Stimulated activated naive CD8-positive, alpha-beta T cell treated with anti-CD3 and anti-CD28 coated beads, Interleukin-15, Interleukin-2, amounts not matched to agents 100 ng/mL and 50 ng/mL, for 24 hours (primary cell): ENCODE results near the gene PLCG2.
"Not testable (repeated sequence)": the region's sequence is repeated elsewhere in the genome, so short reads cannot be mapped to it uniquely, and the experiment has no call there.

Experiments used
- H3K27ac Mint-ChIP-seq: one replicate; pipeline ENCODE4 v1.8.0; 2021; ENCODE audit warnings: mild to moderate bottlenecking, mixed read lengths
- H3K27me3 Mint-ChIP-seq: one replicate; pipeline ENCODE4 v1.8.0; 2021; ENCODE audit warnings: mixed read lengths
- H3K36me3 Mint-ChIP-seq: one replicate; pipeline ENCODE4 v1.8.0; 2021; ENCODE audit warnings: low read depth, mixed read lengths
- H3K4me1 Mint-ChIP-seq: one replicate; pipeline ENCODE4 v1.8.0; 2021; ENCODE audit warnings: low read depth, mixed read lengths
- H3K4me3 Mint-ChIP-seq: one replicate; pipeline ENCODE4 v1.8.0; 2021; ENCODE audit warnings: mild to moderate bottlenecking, mixed read lengths
- H3K9me3 Mint-ChIP-seq: one replicate; pipeline ENCODE4 v1.8.0; 2021; ENCODE audit warnings: mixed read lengths

The PLCG2 gene

DNA sequence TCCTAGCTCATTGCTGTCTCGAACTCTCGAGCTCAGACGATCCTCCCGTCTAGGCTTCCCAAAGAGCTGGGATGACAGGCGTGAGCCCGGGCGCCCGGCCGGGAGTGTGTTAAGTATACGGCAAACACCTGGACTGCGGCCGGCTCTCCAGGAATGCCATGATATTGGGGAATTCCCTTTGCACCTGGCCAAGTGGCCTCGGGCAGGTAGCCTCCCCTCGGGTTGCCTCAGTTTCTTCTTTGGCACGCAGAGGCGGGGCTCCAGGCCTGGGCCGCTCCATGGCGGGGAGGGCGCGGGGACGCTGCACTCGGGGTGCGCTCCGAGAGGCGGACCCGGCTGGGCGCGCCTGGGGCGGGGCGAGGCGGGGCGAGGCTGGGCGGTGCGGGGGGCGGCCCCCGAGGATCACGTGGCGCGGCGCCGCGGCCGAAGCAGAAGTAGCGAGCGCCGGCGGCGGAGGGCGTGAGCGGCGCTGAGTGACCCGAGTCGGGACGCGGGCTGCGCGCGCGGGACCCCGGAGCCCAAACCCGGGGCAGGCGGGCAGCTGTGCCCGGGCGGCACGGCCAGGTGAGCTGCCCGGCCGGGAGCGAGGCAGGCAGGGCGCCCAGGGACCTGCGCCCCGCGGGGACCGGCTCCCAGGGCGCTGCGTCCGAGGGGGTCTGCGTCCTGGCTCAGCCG is at the start of gene PLCG2:
Gene PLCG2, plus strand, starts transcription at position 431 of the 675 bp plus-strand sequence. CDS start 6,699 bp downstream, outside the sequence.
- Mint-ChIP-seq H3K9me3 (no peaks in the 10 kb centered on the region), H3K27me3 (peaks cover 33% of the 10 kb centered on the region), H3K27ac (no peak within 1 kb of the TSS), H3K4me3 (peak within 1 kb of the TSS; percentile 85), H3K4me1 (peaks cover 37% of the 10 kb centered on the region), H3K36me3 (no peaks in the 10 kb centered on the region)

DNA sequence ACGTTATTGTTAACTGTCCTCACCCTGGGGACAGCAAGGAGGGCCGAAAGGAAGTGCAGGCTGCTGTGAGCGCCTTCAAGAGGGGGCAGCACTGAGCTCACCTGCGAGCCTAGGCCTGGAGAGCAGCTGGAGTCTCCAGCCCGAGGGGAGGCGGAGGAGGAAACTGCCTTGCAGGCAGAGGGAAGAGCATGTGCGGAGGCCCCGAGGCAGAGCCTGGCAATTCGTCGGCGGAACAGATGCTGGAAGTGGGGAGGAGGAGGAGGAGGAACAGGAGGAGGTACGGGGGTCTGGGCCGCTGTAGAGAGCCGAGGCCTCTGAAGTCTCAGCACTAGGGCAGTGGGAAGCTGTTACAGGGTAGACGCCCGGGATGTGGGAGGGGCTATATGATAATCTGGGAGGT is 49.6 kb upstream of the PLCG2 start:
- no peaks in the 10 kb centered on the region for H3K27me3 Mint-ChIP-seq
- H3K4me1 Mint-ChIP-seq: peaks cover 17% of the 10 kb centered on the region
- peak overlapping the region; percentile 21 for H3K27ac Mint-ChIP-seq
- H3K36me3 Mint-ChIP-seq: no peaks in the 10 kb centered on the region
- no peaks in the 10 kb centered on the region for H3K9me3 Mint-ChIP-seq
- H3K4me3 Mint-ChIP-seq: peak overlapping the region; percentile 35

GRCh38 chr16:81730090-81731051 is 48.7 kb upstream of the PLCG2 start:
- Mint-ChIP-seq H3K27ac (peak overlapping the region; percentile 73), H3K4me1 (peaks cover 17% of the 10 kb centered on the region), H3K9me3 (no peaks in the 10 kb centered on the region), H3K27me3 (no peaks in the 10 kb centered on the region), H3K36me3 (no peaks in the 10 kb centered on the region), H3K4me3 (peak overlapping the region; percentile 76)

DNA sequence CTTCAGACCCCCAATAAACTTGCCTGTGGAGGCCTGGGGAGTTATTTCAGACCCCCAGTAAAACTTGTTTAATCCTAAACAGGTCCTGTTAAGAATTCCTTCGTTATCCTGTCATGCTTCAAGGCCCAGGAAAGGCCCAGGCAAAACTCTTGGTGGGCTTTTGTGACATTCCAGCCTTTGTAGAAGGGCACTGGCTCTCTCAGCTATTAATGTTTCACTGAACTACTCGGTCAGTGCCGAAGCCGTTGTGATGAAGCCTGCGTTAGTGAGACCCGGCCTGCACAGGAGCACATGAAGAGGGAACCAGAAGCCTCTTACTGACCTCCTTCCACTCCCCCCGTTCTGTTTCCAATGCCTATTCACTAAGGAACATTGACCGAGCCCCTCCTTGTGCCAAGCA is 47.4 kb upstream of the PLCG2 start:
- no peaks in the 10 kb centered on the region for H3K36me3 Mint-ChIP-seq
- no peaks in the 10 kb centered on the region for H3K27me3 Mint-ChIP-seq
- no peak overlapping the region for H3K27ac Mint-ChIP-seq
- no peak overlapping the region for H3K4me3 Mint-ChIP-seq
- peaks cover 17% of the 10 kb centered on the region for H3K4me1 Mint-ChIP-seq
- no peaks in the 10 kb centered on the region for H3K9me3 Mint-ChIP-seq

GRCh38 chr16:81732699-81733098 is 46.4 kb upstream of the PLCG2 start:
- Mint-ChIP-seq H3K4me1 (peaks cover 18% of the 10 kb centered on the region), H3K9me3 (no peaks in the 10 kb centered on the region), H3K27ac (no peak overlapping the region), H3K36me3 (no peaks in the 10 kb centered on the region), H3K4me3 (no peak overlapping the region), H3K27me3 (no peaks in the 10 kb centered on the region)

DNA sequence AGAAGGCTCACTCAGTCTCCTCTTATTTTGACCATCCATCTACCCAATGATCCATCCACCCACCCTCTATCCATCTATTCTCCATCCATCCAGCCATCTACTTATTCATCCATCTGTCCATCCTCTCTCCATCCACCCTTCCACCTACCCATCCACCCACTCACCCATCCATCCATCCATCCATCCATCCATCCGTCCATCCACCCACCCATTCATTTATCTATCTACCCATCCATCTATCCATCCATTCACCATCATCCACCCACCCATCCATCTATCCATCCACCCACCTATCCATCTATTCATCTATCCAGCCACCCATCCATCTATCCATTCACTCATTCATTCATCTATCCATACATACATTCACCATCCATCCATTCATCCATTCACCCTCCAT is 45.8 kb upstream of the PLCG2 start:
- Mint-ChIP-seq H3K27me3 (no peaks in the 10 kb centered on the region), H3K9me3 (no peaks in the 10 kb centered on the region), H3K27ac (no peak overlapping the region), H3K4me3 (peak overlapping the region; percentile 15), H3K36me3 (no peaks in the 10 kb centered on the region), H3K4me1 (peaks cover 24% of the 10 kb centered on the region)

GRCh38 chr16:81734632-81735434 is 44.3 kb upstream of the PLCG2 start:
- Mint-ChIP-seq H3K4me3 (no peak overlapping the region), H3K36me3 (no peaks in the 10 kb centered on the region), H3K27me3 (no peaks in the 10 kb centered on the region), H3K27ac (no peak overlapping the region), H3K9me3 (no peaks in the 10 kb centered on the region), H3K4me1 (peaks cover 18% of the 10 kb centered on the region)

DNA sequence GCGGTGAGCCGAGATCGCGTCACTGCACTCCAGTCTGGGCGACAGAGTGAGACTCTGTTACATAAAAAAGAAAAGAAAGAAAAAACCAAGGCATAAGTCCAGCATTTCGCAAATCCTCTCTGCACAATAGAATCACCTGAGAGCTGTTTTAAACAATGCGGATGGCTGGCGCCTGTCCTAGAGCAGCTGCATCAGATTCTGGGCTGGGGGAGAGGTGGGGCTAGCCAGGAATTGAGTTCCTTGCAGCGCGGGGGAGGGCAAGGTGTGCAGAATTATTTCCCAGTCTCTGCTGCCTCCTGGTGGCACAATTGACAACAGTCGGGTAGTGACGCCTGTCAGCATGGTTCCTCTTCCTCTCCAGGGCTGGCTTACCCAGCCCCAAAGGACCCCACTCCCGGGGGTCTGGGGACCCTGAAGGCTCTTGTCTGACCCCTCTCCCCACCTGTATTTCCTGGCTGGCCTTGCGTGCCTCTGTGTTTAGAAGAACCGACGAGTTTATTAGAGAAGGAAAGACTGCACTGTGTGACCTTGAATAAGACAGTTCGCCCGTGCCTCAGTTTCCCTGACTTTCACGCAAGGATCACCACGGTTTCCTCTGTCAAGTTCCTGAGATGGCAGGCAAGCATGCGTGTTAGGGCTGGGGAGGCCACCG is 41.1 kb upstream of the PLCG2 start:
- Mint-ChIP-seq H3K36me3 (no peaks in the 10 kb centered on the region), H3K4me1 (peaks cover 16% of the 10 kb centered on the region), H3K27me3 (no peaks in the 10 kb centered on the region), H3K27ac (no peak overlapping the region), H3K4me3 (peak overlapping the region; percentile 38), H3K9me3 (no peaks in the 10 kb centered on the region)

DNA sequence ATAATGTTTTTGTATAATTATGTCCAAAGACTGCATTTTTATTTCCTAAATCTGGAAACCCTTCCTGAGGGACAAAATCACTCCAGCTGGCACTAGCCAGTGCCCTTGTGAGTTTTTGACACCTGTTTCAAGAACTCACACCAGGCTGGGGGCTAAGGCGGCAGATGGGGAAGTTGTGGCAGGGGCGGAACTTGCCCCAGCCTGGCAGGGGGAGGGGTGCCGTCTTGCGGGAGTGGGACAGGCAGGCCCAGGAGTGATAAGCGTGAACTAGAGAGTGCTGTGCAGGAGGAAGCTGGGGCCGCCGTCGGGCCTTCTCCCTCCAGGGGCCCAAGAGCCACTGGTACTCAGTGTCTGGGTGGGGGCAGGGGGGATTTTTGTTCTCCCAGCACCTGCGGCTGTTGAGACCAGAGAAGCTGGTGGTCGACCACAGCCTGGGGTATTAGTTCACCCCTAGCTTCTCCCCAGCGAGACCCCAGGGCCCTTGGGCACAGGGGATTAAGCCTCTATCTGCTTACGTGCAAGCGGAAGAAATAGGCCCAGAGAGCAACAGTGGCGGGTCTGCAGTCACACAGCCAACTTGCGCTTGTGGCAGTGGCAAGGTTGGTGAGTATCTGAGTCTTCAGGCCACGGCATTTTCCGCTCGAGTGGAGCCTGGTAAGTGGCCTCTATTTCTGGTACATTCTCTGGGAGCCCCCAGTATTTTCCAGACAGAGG is 40.2 kb upstream of the PLCG2 start:
- H3K27ac Mint-ChIP-seq: peak overlapping the region; percentile 31
- no peaks in the 10 kb centered on the region for H3K27me3 Mint-ChIP-seq
- H3K36me3 Mint-ChIP-seq: no peaks in the 10 kb centered on the region
- H3K4me1 Mint-ChIP-seq: peaks cover 16% of the 10 kb centered on the region
- H3K4me3 Mint-ChIP-seq: no peak overlapping the region
- H3K9me3 Mint-ChIP-seq: no peaks in the 10 kb centered on the region

- H3K27me3 Mint-ChIP-seq: no peaks in the 10 kb centered on the region
- H3K4me1 Mint-ChIP-seq: peaks cover 19% of the 10 kb centered on the region
- no peak overlapping the region for H3K4me3 Mint-ChIP-seq
- H3K9me3 Mint-ChIP-seq: no peaks in the 10 kb centered on the region
- peak overlapping the region; percentile 26 for H3K27ac Mint-ChIP-seq
- H3K36me3 Mint-ChIP-seq: no peaks in the 10 kb centered on the region
These were observed 39.6 kb upstream of the PLCG2 start for GRCh38 chr16:81739503-81739902.

- Mint-ChIP-seq H3K36me3 (no peaks in the 10 kb centered on the region), H3K9me3 (no peaks in the 10 kb centered on the region), H3K27me3 (no peaks in the 10 kb centered on the region), H3K4me3 (no peak overlapping the region), H3K27ac (no peak overlapping the region), H3K4me1 (peaks cover 21% of the 10 kb centered on the region)
These were observed 38.9 kb upstream of the PLCG2 start for GRCh38 chr16:81740169-81740568.

GRCh38 chr16:81741430-81741770 is 37.7 kb upstream of the PLCG2 start:
- H3K27me3 Mint-ChIP-seq, H3K27ac Mint-ChIP-seq, H3K9me3 Mint-ChIP-seq, H3K4me3 Mint-ChIP-seq, H3K36me3 Mint-ChIP-seq: not testable (repeated sequence)
- peaks cover 30% of the 10 kb centered on the region for H3K4me1 Mint-ChIP-seq

DNA sequence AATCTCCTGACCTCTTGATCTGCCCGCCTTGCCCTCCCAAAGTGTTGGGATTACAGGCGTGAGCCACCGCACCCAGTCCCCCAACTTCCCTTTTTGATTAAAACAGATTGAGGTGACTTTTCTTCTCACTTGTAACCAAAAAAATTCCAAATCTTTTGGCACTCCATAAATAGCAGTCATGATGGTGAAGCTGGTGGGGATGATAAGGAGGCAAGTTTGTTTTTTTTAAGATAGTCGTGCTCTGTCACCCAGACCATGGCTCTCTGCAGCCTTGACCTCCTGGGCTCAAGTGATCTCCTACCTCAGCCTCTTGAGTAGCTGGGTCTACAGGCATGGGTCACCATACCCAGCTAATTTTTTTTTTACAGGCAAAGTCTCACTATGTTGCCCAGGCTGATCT is 34.7 kb upstream of the PLCG2 start:
- H3K9me3 Mint-ChIP-seq: no peaks in the 10 kb centered on the region
- H3K4me3 Mint-ChIP-seq: no peak overlapping the region
- no peaks in the 10 kb centered on the region for H3K27me3 Mint-ChIP-seq
- no peaks in the 10 kb centered on the region for H3K36me3 Mint-ChIP-seq
- no peak overlapping the region for H3K27ac Mint-ChIP-seq
- H3K4me1 Mint-ChIP-seq: peaks cover 37% of the 10 kb centered on the region

DNA sequence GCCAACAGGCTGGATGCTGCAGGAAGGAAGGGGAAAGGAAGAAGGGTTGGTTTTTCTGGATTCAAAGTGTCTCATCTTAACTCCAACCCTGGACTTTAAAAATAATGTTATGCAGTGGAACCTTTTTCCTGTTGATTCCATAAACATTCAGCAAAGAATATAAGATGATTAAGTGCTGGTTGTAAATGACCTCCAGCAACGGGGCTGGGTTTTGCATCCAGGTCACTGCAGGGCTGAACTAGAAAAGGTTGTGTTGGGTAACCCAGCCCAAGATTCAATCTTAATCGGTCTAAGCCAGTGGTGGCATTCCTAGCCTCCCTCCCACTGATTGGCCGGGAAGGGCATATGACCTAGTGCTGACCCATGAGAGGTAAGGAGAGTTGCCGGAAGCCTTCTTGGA is 34.2 kb upstream of the PLCG2 start:
- Mint-ChIP-seq H3K4me3 (no peak overlapping the region), H3K9me3 (no peaks in the 10 kb centered on the region), H3K27me3 (no peaks in the 10 kb centered on the region), H3K4me1 (peaks cover 37% of the 10 kb centered on the region), H3K36me3 (no peaks in the 10 kb centered on the region), H3K27ac (no peak overlapping the region)
